GM12801 (cell line): ENCODE results near the gene ASCC1.

ENCODE experiments used
- CTCF ChIP-seq: IDR thresholded peaks from one replicate; pipeline ENCODE4 v1.5.1; 2011; ENCODE audit warnings: control low read depth; ENCODE audit not compliant: insufficient read length; ENCODE audit errors: extremely low read depth

Gene ASCC1

GRCh38 chr10:72221278-72221677 lies 5.2 kb upstream of the ASCC1 start:
- TF ChIP-seq CTCF: no peak

GRCh38 chr10:72220637-72221036 lies 4.6 kb upstream of the ASCC1 start:
- no peak for TF ChIP-seq CTCF

- no peak for TF ChIP-seq CTCF
Measured at GRCh38 chr10:72219235-72219814, 3.2 kb upstream of the ASCC1 start.

DNA sequence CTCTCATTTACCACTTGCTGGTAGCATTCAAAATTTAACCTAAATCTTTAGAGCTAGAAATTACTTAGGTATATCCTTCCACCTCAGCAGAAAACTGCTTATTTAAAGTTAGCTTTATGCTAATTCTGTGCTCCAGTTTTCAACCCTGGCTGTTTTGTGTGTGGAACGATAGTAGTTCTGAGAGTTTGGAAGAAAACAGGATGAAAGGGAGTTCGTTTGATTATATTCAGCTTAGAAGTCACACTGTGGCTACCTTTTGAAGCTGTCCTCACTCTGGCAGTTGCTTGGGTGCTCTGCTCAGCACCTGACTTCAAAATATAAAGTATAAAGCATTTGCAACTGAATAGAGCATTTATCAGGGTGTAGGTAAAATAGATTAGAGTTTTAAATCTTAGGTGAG lies 2.6 kb upstream of the ASCC1 start:
- no peak for TF ChIP-seq CTCF

GRCh38 chr10:72218325-72218724 lies 2.2 kb upstream of the ASCC1 start:
- TF ChIP-seq CTCF: no peak

DNA sequence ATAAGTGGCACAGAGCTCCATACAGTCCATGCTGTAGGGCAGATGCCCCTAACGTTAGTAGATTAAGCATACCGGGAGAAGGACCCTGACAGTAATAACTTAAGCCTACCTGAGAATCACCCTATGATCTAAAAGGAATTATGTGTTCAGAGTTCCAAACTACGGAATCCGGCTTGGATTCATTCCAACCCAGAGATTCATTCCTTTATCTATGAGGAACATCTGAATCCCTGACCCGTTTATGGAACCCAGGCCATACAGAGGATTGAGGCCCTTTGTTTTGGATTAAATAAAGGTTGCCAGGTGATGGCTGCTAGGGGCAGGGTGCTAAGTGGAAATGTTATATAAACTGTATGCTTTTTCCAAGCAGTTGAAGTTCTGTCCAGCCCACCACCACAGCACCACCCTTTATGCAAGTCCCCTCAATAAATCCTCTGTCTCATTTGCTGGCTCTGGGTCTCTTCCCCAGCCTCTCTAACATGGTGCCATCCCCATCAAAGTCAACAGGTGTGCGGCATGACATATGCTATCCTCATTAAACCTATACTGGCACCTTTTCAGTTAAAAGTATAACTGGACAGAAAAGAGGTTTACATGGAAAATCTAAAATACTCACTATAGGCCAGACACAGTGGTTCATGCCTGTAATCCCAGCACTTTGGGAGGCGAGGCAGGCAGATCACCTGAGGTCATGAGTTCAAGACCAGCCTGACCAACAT lies 9.4 kb downstream of the ASCC1 start:
- no peak for TF ChIP-seq CTCF

DNA sequence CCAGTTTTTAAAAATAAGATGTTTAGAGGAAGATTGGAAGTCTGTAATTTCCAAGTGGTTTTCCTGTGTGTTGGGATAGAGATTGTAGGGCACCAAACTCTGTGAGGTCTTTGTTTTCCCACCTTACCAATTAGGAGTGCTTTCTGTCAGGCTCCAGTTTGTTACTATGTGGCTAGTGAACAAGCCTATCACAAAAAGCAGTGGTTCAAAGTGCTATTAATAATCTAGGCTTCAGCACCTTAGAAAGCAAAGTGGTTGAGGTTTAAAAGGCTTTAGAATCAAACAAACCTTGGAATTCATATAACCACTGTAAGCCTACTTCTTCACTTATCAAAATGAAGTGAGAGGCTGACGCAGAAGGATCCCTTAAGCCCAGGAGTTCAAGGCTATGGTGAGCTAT lies 11.4 kb downstream of the ASCC1 start:
- TF ChIP-seq CTCF: no peak
